Measurements from ENCODE around the gene CELSR1.
"Not testable (repeated sequence)": the region's sequence is repeated elsewhere in the genome, so short reads cannot be mapped to it uniquely, and the experiment has no call there.

CELSR1 gene

DNA sequence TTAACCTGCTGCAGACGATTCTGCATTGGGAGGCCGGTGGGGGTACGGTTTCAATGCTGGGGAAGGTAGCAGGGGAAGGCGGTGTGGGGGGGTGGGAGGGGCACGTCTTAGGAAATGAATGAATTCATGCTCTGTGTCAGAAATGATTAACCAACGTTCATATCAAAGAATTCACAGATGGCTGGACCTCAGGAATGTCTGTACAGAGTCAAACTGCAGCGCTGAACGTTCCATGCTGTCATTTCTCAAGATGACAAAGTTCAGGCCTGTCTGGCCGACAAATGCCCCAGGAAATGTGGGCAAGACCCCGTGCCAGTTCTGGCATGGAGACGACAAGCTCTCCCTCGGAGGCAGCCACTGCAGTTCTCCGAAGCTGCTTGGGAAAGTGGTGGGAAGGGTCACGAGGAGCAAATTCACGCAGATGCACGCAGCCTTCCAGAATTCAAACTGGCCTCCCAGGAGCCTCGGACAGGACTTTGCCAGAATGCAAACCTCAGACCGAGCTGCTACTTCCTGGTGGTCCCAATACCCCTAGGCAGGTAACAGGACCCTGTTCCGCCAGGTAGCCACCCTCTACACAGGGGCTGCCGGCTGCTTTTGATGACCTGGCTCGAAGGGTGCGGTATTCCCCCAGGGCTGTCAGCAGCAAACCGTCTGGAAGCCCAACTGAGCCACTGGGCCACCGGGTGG, 120.4 kb downstream of the CELSR1 start:
- no peak for DNase-seq (ENCODE audit: low read depth)

DNA sequence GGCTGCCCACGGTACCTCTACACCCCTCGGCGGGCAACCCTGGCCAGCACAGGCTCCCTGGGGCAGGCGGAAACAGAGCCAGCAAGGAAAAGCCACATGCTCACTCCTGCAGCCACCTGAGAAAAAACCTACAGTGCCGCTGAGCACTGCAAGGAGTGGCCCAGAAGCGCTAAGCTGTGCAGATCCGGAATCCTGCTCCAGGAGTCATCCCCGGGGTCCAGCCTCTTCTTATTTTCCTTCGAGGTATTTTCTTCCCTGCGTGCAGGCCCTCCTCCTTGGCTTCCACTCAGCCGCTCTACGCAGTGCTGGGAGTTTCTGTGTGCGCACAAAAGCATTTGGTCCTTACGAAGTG, 120.9 kb downstream of the CELSR1 start:
- no peak for DNase-seq (ENCODE audit: low read depth)

DNA sequence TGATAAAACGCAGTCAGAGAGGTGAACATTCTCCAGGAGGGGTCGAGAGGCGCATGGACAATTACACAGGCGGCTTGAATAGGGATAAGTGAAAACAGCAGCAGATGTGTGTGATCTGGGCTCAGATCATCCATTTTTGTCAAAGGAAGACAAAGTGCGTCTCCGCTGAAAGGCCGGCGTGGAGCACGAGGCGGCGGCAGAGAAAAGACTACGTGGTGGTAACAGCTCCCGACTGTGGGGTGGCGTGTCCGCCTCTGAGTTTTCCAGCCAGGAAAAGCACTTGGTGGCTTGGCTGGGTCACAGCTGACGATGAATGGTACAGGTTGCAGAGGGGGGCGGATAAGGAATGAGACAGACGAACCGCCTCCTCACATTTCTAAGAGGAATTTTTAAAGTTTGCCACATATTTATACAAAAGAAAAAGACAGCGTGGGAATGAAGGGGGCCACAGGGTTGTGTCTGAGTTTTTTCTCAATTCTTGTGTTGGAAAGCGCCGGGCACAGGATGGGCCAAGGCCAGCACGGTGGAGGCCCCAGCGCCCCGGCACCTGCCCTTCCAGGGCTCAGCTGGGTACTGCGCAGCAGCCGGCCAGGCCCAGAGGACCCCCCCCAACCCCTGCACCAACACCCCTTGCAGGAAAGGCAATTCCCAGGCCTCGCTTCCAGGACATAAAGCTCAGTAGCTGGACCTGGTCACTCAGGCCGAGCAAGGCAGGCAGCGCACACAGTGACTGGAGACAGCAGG, 121.5 kb downstream of the CELSR1 start:
- DNase-seq (ENCODE audit: low read depth) = no peak

DNA sequence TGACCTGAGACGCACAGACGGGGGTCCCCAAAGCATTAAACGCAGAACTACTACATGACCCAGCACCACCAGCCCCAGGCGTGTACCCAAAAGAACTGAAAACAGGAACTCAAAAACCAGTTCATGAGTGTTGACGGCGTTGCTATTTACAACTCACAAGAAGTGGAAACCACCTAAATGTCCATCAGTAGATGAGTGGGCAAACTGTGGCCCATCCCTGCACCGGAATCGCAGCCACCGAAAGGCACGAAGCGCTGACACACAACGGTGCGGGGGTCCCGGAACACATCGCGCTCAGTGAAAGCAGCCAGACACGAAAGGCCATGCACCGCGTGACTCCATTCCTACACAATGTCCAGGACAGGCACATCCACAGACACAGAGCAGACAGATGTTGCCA, 122.7 kb downstream of the CELSR1 start:
- no peak for DNase-seq (ENCODE audit: low read depth)

DNA sequence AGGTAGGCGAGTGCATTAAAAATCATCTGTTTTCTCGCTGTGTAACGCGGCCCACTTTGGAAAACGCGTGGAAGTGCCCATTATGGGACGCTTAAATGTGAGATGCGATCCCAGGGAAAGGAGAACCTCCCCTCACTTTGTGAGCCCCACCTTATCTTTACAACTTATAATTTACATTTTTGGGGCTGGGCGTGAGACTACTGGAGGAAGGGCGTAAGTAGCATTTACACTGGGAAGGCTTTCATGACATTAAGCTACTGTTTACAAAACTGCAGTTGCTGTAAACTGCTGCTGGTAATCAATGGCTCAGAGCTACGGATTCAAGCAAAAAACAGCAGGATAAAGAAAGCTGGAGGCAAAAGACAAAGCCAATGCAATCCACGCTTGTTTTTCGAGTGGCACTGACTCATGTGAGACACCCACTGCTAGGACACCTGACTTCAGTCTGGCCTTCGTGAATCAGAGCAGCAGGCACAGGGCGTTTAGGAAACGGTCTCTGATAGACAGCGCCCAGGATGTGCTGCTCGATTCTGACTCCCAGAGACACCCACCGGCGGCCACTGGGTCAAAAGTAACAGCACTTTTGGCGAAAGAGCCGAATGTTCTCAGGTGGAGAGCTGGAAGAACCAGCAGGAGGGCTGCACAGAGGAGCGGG, 123.6 kb downstream of the CELSR1 start:
- DNase-seq (ENCODE audit: low read depth) = no peak

DNA sequence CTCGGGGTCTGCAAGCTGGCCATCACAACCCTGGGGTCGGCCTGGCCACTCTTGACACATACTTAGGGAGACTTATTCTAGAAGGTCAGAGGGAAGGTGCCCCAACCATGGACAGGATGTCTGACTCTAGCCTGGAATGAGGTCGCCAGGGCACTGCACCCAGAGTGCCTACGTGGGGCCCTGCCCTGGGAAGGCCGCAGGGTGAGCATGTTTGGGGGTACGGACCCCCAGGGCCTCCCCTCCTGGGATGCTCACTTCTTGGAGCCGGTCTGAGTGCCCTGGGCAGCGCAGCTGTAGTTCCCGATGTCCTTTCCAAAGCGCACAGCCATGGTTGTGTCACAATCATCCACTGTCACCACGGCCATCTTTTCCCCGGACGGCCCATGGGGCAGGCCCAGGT, 126.1 kb downstream of the CELSR1 start:
- no peak for DNase-seq (ENCODE audit: low read depth)

DNA sequence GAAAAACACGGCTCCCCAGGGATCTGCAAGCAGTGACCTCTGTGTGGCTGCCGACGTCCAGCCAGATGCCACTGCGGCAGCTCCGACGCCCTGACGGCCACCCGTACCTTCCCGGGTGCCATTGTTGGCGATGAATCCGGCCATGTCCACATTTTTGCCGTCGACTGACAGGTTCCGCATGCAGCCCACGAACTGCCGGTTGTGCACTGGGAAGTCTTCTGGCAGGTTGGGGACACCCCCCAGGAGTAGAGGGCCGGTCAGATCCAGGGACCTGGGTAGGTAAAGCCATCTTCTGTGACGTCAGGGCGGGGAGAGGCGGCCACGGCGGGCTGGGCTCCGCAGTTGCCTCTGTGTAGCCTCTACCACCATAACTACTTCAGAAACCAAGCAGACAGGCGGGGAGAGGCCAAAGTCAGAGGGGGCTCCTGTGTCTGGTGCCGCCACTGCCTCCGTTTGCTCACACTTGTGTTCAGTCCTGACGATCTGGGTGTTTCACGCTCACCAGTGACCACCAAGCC, 127.1 kb downstream of the CELSR1 start:
- no peak for DNase-seq (ENCODE audit: low read depth)

DNA sequence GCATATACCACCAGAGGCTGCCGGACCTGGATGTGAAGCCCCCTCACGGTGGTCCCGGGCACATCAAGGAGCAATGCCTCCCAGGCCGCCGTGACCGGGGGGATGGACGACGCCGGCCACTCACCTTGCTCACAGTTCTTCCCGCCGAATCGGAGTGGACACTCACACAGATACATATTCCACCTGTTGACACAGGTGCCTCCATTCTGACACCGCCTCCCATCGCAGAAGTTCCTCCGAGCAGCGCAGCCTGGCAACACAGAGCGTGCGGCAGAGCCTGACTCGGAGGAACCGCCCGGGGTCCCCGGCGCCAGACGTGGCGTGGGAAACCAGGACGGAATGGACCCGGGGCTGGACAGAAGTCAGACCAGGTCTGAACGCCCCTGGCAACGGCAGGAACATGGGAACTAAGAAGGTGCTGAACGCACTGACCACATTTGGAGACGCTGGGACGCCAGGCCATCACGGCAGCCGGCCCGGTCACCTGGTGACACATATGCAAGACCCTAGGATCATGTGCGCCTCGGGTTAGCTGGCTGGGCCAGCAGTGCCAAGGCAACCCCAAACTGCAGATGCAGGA, 127.7 kb downstream of the CELSR1 start:
- no peak for DNase-seq (ENCODE audit: low read depth)

DNA sequence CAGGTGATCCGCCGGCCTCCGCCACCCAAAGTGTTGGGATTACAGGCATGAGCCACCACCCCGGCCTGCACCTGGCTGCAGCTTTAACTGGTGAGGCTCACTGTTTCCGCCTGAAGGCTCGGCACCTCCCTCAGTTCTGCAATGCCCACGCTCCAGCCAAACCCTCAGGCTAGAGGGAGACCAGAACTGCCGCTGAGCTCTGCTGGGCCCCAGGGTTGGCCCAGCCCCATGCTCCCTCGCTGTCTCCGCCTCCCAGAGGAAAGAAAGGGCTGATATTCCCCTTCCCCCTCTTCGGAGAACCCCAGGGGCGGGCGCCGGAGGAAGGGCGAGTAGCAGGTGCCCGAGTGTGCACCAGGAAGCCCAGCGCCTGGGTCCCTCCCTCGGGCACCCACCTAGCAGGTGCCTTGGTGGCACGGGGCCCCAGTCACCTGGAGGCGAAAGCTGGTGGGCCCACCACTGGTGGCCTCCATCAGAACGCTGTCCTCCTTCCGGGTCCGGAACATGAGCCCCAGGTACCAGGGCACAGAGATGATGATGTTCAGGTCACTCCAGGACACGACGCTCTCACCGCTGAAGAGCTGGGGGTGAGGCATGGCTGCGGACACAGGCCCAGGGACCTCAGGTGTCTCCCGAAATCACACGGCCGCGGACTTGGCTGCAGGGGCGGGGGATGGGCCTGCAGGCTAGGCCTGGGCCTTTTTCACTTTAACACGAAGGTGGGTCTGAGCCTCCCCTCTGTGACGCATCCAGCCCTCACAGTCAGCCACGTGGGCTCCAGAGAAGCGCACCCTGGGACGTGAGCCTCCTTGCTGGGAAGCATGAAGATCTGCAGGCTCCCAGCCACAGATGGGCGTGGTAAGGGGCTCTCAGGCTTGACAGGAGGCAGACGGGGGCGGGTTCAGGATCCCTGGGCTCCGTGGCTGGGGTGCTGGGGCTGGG, 128.6 kb downstream of the CELSR1 start:
- no peak for DNase-seq (ENCODE audit: low read depth)

DNA sequence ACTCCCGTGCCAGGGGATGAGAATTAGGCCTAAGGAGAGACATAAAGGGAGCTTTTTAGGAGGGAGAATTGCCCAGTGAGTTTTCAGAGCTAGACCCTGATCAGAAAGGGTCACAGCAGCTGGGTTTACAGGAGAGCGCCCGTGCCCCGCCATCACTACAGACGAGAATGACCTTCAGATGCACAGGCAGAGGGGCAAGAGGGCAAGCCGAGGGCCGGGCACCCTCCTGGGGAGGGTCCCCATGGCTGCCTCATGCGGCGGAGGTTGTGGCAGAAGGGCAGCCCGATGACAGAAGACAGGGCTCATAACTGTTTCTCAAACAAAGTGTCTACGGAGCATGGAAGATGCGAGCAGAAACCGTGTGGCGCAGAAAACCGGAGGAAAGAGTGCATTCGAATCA, 129.7 kb downstream of the CELSR1 start:
- no peak for DNase-seq (ENCODE audit: low read depth)

DNA sequence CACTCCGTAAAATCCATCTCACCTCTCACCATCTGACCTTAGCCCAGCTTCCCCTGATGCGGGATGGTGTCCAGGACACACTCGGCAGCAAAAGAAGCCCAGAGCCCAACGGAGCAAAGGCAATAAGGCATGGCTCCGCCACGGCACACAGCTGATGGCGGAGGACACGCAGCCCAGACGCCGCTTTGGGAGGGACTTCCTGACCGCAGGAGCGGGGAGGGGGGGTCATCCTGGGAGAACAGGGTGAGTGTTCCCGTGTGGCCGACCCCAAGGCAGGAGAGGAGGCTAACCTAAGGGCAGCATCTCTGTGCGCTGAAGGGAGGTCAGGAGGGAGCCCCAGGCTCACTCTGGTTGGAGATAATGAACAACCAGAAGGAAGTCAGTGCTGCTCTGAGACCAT, 130.6 kb downstream of the CELSR1 start:
- no peak for DNase-seq (ENCODE audit: low read depth)

DNA sequence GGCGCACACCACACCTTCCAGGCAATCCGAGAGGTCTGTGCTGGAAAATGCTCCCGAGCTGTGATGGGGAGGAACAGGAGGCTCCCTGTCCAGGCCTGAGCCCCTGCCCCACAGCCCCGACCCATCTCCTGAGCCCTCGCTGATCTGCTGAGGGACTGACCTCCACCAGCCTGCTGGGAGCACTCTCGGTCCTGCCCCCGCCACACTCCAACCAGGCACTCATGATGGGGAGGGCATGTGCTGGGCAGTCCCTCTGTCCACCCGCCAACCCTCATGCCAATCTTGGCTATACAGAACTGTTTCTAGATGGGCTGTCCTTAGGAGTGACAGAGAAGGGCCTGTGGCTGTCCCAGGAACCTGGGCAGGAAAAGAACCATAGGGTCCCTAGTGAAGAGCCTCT, 131.1 kb downstream of the CELSR1 start:
- DNase-seq (ENCODE audit: low read depth) = no peak

DNA sequence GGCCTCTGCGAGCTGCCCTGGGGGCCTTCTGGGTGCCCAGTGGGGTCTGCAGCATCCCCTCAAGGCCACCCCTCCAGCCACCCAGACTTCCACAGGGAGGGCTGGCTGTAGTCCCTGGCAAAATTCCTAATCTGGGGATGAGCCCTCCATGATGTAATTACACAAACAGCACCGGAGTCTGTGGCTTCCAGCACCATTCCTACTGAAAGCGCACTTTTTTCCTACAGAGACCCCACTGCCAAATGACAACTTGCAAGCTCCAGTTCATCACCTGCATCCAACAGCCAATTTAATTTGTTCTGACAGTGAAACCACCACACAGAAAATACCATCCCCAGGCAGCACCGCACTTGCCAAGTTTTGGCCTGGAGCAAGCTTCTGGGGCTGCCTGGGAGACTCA, 131.5 kb downstream of the CELSR1 start:
- no peak for DNase-seq (ENCODE audit: low read depth)

DNA sequence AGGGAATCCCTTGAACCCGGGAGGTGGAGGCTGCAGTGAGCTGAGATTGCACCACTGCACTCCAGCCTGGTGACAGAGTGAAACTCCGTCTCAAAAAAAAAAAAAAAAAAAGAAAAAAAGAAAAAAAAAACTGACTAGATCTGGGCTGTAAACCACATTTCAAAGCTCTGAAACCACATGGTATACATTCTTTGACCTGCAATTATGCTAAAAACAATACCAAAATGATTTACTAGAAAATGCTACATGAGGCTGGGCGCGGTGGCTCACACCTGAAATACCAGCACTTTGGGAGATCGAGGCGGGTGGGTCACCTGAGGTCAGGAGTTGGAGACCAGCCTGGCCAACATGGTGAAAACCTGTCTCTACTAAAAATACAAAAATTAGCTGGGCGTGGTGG, 133.5 kb downstream of the CELSR1 start:
- not testable (repeated sequence) for DNase-seq (ENCODE audit: low read depth)

DNA sequence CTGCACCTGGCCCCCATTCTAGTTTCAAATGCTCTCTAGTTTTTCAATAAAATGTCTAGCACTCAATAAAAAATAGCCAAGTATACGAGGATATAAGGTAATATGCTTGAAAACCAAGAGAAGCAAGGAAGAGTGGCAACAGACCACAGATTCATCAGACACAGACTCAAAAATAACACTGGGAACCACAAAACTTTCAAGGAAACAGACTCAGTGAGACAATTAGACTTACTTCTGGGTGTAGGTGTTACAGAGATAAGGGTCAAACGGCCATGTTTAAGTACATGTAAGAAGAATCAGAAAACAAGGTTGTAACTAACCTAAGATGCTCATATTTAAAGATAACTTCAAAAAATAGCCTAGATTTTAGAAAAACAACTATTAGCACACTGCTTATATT, 134.9 kb downstream of the CELSR1 start:
- DNase-seq (ENCODE audit: low read depth) = no peak

DNA sequence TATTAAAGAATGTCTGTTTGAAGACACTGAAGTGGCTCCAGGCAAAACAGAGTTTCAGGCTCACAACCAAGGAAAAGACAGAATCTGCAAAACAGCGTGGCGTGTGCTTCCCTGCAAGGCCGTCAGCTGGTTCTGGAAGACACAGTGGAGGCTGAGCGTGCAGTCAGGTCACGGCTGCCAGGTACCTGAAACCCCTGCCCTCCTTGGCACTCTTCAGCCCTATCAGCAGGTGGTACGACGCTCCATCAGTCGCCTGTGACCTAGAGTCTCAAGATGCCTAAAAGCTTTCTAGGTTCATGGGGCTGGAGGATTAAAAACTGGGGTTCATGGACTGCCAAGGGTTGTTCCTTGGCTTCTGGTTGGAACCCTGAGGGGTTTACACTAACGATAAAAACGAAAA, 136.1 kb downstream of the CELSR1 start:
- no peak for DNase-seq (ENCODE audit: low read depth)

DNA sequence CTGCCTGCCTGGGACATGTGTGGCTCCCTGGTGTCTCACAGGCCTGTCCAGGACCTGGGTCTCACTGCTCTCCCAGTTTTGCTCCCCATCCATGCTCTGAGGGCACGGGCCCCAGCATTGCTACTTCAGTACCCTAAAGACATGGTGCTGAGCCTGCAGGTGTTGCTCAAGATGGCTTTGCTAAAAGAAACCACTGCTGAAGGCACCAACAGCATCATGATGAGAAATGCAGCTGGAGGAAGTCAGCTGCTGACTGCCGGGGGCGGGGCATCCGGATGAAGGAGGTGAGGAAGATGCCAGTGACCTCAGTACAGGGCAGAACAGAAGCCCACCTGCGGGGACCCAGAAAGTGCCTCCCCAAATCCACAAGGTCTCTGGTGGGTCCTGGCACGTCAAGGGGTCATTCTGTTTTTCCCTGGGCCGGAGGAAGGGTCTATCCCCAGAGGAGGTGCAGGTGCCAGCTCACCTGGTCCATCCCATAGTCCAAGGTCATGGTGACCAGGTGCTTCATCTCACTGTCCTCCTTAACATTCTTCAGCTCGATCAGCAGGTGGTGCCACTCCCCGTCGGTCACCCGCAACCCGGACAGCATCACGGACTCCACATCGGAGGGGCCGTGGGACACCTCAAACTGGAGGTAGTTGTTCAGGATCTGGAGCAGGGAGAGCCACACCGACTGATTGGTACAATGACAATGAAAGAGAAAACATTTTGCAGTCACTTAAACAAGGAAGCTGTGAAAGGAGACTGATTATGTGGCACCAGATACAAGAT, 138.0 kb downstream of the CELSR1 start:
- no peak for DNase-seq (ENCODE audit: low read depth)

DNA sequence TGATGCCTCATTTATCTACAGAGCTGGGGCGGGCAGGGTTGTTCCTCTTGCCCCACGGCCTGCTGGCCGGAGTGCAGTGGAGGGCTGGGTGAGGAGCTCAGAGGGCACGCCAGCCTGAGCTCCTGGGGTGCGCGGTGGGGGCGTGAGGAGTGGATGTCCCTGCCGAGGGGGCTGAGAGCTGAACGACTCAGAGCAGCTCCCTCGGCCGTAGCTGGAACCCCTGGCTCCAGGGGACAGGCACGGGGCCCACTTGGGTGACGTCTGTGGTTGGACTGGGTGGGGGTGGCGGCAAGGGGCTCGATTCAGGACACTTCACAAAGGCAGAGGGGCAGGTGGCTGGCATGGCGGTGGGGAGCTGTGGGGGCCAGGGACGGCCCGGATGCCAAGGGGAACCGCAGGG, 139.5 kb downstream of the CELSR1 start:
- DNase-seq (ENCODE audit: low read depth) = no peak

DNA sequence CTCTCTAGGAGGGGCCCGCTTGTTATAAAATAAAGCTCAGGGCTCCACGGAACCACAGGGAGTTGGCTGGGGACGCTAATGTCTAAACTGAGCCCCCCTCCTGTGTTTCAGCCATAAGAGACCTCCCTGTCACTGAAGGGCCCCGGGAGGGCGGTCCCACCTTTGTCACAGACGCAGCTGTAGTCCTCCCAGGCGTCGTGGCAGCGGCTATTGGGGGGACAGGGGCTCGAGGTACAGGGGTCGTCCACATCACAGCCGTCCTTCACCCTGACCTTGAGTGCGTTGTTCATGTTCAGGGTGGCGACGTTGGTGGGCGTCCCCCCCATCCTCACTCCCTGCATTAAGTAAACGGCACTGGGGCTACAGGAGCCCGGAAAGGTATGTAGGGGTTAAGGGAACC, 139.9 kb downstream of the CELSR1 start:
- no peak for DNase-seq (ENCODE audit: low read depth)

DNA sequence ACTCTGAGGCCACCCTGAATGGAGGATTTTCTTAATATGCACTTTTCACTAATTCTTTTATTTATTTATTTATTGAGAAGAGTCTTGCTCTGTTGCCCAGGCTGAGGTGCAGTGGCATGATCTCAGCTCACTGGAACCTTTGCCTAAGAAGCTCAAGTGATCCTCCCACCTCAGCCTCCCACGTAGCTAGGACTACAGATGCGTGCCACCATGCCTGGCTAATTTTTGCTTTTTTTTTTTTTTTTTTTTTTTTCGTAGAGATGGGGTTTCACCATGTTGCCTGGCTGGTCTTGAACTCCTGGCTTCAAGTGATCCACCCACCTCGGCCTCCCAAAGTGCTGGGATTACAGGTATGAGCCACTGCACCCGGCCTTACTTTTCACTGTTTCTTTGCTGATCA, 140.4 kb downstream of the CELSR1 start:
- DNase-seq (ENCODE audit: low read depth) = not testable (repeated sequence)

DNA sequence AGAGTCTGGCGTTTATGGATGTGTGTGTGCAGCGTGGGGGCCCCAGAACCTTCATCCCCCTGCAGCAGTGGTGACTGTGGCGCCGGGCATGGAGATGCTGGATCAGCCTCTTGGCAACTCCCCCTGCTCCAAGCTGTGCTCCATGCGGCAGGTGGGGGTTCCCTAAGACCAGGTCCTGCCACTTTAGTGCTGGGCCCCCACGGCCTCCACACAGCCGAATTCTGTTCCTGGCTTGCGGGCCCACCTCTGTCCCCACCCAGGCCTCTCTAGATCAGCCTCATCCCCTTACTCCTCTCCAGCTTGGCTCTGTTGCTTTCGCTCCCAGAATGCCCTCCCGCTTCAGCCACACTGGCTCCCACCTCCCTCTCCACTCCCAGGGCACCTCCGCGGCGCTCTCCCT, 142.3 kb downstream of the CELSR1 start:
- DNase-seq (ENCODE audit: low read depth) = no peak

Data from activated gamma-delta T cell treated with anti-CD3 and anti-CD28 coated beads, Interleukin-2, amount 50 U/mL, for 16 hours (primary cell).